HEK293 (cell line): ENCODE results near the gene THBS3.
A peak's percentile ranks its signal among the peaks of the same experiment; 100 is the strongest.

Experiments used
- IKZF3 ChIP-seq: fragments of 450-650 bp; IDR thresholded peaks from 2 replicates; pipeline ENCODE4 v1.5.0; 2018; ENCODE audit warnings: missing biosample characterization, mild to moderate bottlenecking, missing genetic modification characterization, moderate library complexity
- KLF7 ChIP-seq: fragments of 450-650 bp; formaldehyde crosslinking; IDR thresholded peaks from 2 replicates; pipeline ENCODE4 v1.5.1; 2016; ENCODE audit warnings: missing biosample characterization, missing genetic modification characterization, borderline replicate concordance
- MZF1 ChIP-seq: fragments of 450-650 bp; formaldehyde crosslinking; IDR thresholded peaks from 2 replicates; pipeline ENCODE4 v1.5.1; 2017; ENCODE audit warnings: missing biosample characterization, missing genetic modification characterization, borderline replicate concordance
- REPIN1 ChIP-seq: fragments of 450-650 bp; formaldehyde crosslinking; IDR thresholded peaks from 2 replicates; pipeline ENCODE4 v1.5.1; 2017; ENCODE audit warnings: missing biosample characterization, missing genetic modification characterization, low read depth
- YY1 ChIP-seq: fragments of 450-650 bp; formaldehyde crosslinking; IDR thresholded peaks from 2 replicates; pipeline ENCODE4 v1.5.1; 2018; ENCODE audit warnings: missing biosample characterization, missing genetic modification characterization
- ZBTB1 ChIP-seq: fragments of 450-650 bp; formaldehyde crosslinking; IDR thresholded peaks from 2 replicates; pipeline ENCODE4 v1.5.1; 2016; ENCODE audit warnings: missing biosample characterization, missing genetic modification characterization
- ZNF184 ChIP-seq: fragments of 450-650 bp; IDR thresholded peaks from 2 replicates; pipeline ENCODE4 v1.5.1; 2018; ENCODE audit warnings: missing biosample characterization, mild to moderate bottlenecking, missing genetic modification characterization
- ZNF2 ChIP-seq: fragments of 450-650 bp; formaldehyde crosslinking; IDR thresholded peaks from 2 replicates; pipeline ENCODE4 v1.5.1; 2016; ENCODE audit warnings: missing biosample characterization, missing genetic modification characterization
- ZNF324 ChIP-seq: fragments of 450-650 bp; formaldehyde crosslinking; IDR thresholded peaks from 2 replicates; pipeline ENCODE4 v1.5.1; 2016; ENCODE audit warnings: missing biosample characterization, missing genetic modification characterization
- ZNF629 ChIP-seq: fragments of 450-650 bp; formaldehyde crosslinking; IDR thresholded peaks from 2 replicates; pipeline ENCODE4 v1.5.1; 2017; ENCODE audit warnings: missing biosample characterization, missing genetic modification characterization
- ZNF660 ChIP-seq: fragments of 450-650 bp; IDR thresholded peaks from 2 replicates; pipeline ENCODE4 v1.5.1; 2018; ENCODE audit warnings: missing biosample characterization, mild to moderate bottlenecking, missing genetic modification characterization
- ZNF664 ChIP-seq: fragments of 450-650 bp; formaldehyde crosslinking; IDR thresholded peaks from 2 replicates; pipeline ENCODE4 v1.5.1; 2016; ENCODE audit warnings: missing biosample characterization, missing genetic modification characterization
- ZNF670 ChIP-seq: fragments of 450-650 bp; formaldehyde crosslinking; IDR thresholded peaks from 2 replicates; pipeline ENCODE4 v1.5.1; 2016; ENCODE audit warnings: missing biosample characterization, missing genetic modification characterization, low read depth
- ZNF677 ChIP-seq: fragments of 450-650 bp; IDR thresholded peaks from 2 replicates; pipeline ENCODE4 v1.5.0; 2018; ENCODE audit warnings: missing biosample characterization, mild to moderate bottlenecking, missing genetic modification characterization, moderate library complexity
- ZNF785 ChIP-seq: fragments of 450-650 bp; formaldehyde crosslinking; IDR thresholded peaks from 2 replicates; pipeline ENCODE4 v1.5.1; 2016; ENCODE audit warnings: missing biosample characterization, missing genetic modification characterization
- ZSCAN16 ChIP-seq: fragments of 450-650 bp; formaldehyde crosslinking; IDR thresholded peaks from 2 replicates; pipeline ENCODE4 v1.5.1; 2016; ENCODE audit warnings: missing biosample characterization, missing genetic modification characterization
- ZSCAN23 ChIP-seq: fragments of 450-650 bp; formaldehyde crosslinking; IDR thresholded peaks from 2 replicates; pipeline ENCODE4 v1.5.1; 2016; ENCODE audit warnings: missing biosample characterization, missing genetic modification characterization
- TF ChIP-seq, protein P1 (sequence below): fragments of 450-650 bp; formaldehyde crosslinking; optimal IDR thresholded peaks from 2 replicates; pipeline ENCODE3; 2016; ENCODE audit warnings: missing biosample characterization, mild to moderate bottlenecking, missing genetic modification characterization
- TF ChIP-seq, protein P2 (sequence below): fragments of 450-650 bp; formaldehyde crosslinking; IDR thresholded peaks from 2 replicates; pipeline ENCODE4 v1.5.1; 2017; ENCODE audit warnings: missing biosample characterization, missing genetic modification characterization
- TF ChIP-seq, protein P3 (sequence below): fragments of 450-650 bp; formaldehyde crosslinking; IDR thresholded peaks from 2 replicates; pipeline ENCODE4 v1.5.1; 2016; ENCODE audit warnings: missing biosample characterization, missing genetic modification characterization, borderline replicate concordance
- TF ChIP-seq, protein P4 (sequence below): fragments of 450-650 bp; formaldehyde crosslinking; IDR thresholded peaks from 2 replicates; pipeline ENCODE4 v1.5.1; 2016; ENCODE audit warnings: missing biosample characterization, missing genetic modification characterization
- TF ChIP-seq, protein P5 (sequence below): fragments of 450-650 bp; formaldehyde crosslinking; IDR thresholded peaks from 2 replicates; pipeline ENCODE4 v1.5.1; 2016; ENCODE audit warnings: missing biosample characterization, missing genetic modification characterization
- TF ChIP-seq, protein P6 (sequence below): fragments of 450-650 bp; formaldehyde crosslinking; IDR thresholded peaks from 2 replicates; pipeline ENCODE4 v1.5.1; 2016; ENCODE audit warnings: missing biosample characterization, missing genetic modification characterization
- TF ChIP-seq, protein P7 (sequence below): fragments of 450-650 bp; formaldehyde crosslinking; IDR thresholded peaks from 2 replicates; pipeline ENCODE4 v1.5.1; 2016; ENCODE audit warnings: missing biosample characterization, missing genetic modification characterization

Gene THBS3

DNA sequence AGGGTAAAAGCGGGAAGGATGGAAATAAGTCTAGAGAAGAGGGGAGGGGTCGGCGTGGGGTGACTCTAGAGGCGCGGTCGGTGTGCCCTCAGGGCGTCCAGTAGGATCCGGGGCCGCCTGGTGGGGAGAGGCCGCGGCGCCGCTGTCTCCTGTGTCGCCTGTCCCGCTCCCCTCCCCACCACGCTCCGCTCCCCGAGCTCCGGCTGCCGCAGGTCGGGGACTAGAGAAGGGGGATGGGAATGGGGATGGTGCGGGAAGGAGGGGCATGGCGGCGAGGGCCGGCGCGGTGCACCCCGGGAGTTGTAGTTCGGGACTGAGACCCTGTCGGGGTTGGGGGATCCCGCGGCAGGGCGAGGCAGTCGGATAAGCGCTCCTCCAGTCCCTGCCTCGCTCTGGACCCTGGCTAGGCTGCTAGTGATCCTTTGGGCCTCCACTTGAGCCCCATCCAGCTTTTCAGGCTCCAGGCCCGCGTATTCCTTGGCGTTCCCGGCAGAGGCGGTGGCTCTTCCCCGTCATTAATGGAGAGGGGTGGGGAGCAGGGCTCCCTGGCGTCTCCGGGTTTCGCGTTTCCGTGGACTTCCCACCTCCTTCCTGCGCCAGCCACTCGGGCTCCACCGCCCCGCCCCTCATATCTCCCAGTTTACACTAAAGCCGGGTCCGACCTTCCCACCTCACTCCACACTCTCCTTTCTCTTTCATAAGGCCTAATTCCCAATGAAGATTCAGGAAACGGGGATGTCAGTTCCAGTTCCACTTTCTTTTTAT lies 47.7 kb upstream of the THBS3 start, which contains the start of gene ENTREP3 (continued):
- TF ChIP-seq ZNF2 (tag by site-specific recombination) (peak; percentile 65; the same call in 1 of the 2 replicates), ZNF664 (tag by site-specific recombination) (no peak), KLF7 (0 out of 2 replicates have a peak, but pooled peaks have one; percentile 60), REPIN1 (tag by site-specific recombination) (no peak), ZNF629 (peak; percentile 76), ZNF184 (tag by site-specific recombination) (no peak), ZSCAN16 (tag by site-specific recombination) (no peak), ZNF324 (tag by site-specific recombination) (peak; percentile 77; the same call in 1 of the 2 replicates), ZNF677 (tag by site-specific recombination) (no peak), ZNF785 (tag by site-specific recombination) (0 out of 2 replicates have a peak, but pooled peaks have one; percentile 66), ZNF670 (tag by site-specific recombination) (no peak), ZNF660 (tag by site-specific recombination) (0 out of 2 replicates have a peak, but pooled peaks have one; percentile 60), YY1 (tag by site-specific recombination) (peak; percentile 93), ZBTB1 (no peak), IKZF3 (tag by site-specific recombination) (peak; percentile 75), ZSCAN23 (tag by site-specific recombination) (0 out of 2 replicates have a peak, but pooled peaks have one; percentile 55), MZF1 (peak; percentile 98)
- TF ChIP-seq, protein P1, sequence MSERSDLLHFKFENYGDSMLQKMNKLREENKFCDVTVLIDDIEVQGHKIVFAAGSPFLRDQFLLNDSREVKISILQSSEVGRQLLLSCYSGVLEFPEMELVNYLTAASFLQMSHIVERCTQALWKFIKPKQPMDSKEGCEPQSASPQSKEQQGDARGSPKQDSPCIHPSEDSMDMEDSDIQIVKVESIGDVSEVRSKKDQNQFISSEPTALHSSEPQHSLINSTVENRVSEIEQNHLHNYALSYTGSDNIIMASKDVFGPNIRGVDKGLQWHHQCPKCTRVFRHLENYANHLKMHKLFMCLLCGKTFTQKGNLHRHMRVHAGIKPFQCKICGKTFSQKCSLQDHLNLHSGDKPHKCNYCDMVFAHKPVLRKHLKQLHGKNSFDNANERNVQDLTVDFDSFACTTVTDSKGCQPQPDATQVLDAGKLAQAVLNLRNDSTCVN (tag by site-specific recombination) = peak; percentile 55
- TF ChIP-seq, protein P2, sequence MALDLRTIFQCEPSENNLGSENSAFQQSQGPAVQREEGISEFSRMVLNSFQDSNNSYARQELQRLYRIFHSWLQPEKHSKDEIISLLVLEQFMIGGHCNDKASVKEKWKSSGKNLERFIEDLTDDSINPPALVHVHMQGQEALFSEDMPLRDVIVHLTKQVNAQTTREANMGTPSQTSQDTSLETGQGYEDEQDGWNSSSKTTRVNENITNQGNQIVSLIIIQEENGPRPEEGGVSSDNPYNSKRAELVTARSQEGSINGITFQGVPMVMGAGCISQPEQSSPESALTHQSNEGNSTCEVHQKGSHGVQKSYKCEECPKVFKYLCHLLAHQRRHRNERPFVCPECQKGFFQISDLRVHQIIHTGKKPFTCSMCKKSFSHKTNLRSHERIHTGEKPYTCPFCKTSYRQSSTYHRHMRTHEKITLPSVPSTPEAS (tag by site-specific recombination) = 0 out of 2 replicates have a peak, but pooled peaks have one; percentile 27
- TF ChIP-seq, protein P3, sequence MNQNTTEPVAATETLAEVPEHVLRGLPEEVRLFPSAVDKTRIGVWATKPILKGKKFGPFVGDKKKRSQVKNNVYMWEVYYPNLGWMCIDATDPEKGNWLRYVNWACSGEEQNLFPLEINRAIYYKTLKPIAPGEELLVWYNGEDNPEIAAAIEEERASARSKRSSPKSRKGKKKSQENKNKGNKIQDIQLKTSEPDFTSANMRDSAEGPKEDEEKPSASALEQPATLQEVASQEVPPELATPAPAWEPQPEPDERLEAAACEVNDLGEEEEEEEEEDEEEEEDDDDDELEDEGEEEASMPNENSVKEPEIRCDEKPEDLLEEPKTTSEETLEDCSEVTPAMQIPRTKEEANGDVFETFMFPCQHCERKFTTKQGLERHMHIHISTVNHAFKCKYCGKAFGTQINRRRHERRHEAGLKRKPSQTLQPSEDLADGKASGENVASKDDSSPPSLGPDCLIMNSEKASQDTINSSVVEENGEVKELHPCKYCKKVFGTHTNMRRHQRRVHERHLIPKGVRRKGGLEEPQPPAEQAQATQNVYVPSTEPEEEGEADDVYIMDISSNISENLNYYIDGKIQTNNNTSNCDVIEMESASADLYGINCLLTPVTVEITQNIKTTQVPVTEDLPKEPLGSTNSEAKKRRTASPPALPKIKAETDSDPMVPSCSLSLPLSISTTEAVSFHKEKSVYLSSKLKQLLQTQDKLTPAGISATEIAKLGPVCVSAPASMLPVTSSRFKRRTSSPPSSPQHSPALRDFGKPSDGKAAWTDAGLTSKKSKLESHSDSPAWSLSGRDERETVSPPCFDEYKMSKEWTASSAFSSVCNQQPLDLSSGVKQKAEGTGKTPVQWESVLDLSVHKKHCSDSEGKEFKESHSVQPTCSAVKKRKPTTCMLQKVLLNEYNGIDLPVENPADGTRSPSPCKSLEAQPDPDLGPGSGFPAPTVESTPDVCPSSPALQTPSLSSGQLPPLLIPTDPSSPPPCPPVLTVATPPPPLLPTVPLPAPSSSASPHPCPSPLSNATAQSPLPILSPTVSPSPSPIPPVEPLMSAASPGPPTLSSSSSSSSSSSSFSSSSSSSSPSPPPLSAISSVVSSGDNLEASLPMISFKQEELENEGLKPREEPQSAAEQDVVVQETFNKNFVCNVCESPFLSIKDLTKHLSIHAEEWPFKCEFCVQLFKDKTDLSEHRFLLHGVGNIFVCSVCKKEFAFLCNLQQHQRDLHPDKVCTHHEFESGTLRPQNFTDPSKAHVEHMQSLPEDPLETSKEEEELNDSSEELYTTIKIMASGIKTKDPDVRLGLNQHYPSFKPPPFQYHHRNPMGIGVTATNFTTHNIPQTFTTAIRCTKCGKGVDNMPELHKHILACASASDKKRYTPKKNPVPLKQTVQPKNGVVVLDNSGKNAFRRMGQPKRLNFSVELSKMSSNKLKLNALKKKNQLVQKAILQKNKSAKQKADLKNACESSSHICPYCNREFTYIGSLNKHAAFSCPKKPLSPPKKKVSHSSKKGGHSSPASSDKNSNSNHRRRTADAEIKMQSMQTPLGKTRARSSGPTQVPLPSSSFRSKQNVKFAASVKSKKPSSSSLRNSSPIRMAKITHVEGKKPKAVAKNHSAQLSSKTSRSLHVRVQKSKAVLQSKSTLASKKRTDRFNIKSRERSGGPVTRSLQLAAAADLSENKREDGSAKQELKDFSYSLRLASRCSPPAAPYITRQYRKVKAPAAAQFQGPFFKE (tag by site-specific recombination) = no peak
- TF ChIP-seq, protein P4, sequence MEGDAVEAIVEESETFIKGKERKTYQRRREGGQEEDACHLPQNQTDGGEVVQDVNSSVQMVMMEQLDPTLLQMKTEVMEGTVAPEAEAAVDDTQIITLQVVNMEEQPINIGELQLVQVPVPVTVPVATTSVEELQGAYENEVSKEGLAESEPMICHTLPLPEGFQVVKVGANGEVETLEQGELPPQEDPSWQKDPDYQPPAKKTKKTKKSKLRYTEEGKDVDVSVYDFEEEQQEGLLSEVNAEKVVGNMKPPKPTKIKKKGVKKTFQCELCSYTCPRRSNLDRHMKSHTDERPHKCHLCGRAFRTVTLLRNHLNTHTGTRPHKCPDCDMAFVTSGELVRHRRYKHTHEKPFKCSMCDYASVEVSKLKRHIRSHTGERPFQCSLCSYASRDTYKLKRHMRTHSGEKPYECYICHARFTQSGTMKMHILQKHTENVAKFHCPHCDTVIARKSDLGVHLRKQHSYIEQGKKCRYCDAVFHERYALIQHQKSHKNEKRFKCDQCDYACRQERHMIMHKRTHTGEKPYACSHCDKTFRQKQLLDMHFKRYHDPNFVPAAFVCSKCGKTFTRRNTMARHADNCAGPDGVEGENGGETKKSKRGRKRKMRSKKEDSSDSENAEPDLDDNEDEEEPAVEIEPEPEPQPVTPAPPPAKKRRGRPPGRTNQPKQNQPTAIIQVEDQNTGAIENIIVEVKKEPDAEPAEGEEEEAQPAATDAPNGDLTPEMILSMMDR = no peak; the same call in 1 of the 2 replicates
- TF ChIP-seq, protein P5, sequence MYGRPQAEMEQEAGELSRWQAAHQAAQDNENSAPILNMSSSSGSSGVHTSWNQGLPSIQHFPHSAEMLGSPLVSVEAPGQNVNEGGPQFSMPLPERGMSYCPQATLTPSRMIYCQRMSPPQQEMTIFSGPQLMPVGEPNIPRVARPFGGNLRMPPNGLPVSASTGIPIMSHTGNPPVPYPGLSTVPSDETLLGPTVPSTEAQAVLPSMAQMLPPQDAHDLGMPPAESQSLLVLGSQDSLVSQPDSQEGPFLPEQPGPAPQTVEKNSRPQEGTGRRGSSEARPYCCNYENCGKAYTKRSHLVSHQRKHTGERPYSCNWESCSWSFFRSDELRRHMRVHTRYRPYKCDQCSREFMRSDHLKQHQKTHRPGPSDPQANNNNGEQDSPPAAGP = peak; percentile 87
- TF ChIP-seq, protein P6, sequence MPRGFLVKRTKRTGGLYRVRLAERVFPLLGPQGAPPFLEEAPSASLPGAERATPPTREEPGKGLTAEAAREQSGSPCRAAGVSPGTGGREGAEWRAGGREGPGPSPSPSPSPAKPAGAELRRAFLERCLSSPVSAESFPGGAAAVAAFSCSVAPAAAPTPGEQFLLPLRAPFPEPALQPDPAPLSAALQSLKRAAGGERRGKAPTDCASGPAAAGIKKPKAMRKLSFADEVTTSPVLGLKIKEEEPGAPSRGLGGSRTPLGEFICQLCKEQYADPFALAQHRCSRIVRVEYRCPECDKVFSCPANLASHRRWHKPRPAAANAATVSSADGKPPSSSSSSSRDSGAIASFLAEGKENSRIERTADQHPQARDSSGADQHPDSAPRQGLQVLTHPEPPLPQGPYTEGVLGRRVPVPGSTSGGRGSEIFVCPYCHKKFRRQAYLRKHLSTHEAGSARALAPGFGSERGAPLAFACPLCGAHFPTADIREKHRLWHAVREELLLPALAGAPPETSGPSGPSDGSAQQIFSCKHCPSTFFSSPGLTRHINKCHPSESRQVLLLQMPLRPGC (tag by site-specific recombination) = no peak; the same call in 1 of the 2 replicates
- TF ChIP-seq, protein P7, sequence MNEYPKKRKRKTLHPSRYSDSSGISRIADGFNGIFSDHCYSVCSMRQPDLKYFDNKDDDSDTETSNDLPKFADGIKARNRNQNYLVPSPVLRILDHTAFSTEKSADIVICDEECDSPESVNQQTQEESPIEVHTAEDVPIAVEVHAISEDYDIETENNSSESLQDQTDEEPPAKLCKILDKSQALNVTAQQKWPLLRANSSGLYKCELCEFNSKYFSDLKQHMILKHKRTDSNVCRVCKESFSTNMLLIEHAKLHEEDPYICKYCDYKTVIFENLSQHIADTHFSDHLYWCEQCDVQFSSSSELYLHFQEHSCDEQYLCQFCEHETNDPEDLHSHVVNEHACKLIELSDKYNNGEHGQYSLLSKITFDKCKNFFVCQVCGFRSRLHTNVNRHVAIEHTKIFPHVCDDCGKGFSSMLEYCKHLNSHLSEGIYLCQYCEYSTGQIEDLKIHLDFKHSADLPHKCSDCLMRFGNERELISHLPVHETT (tag by site-specific recombination) = peak; percentile 55; the same call in 1 of the 2 replicates
